Activated naive CD4-positive, alpha-beta T cell treated with anti-CD3 and anti-CD28 coated beads for 36 hours (primary cell): ENCODE results near the gene GLS. TPM values are rescaled to one million over a fixed set of nuclear protein-coding genes. Genes with fewer than 3 reads are reported as not detected.
A peak's percentile ranks its signal among the peaks of the same experiment; 100 is the strongest.

Source experiments
- CTCF ChIA-PET: fragments of 350-600 bp; sonication (Branson Sonifier 250); formaldehyde crosslinking; loops from one replicate; lab custom pipeline; 2021; ENCODE audit warnings: antibody characterized with exemption; lab: Charles Lee
- DNase-seq: peaks from one replicate; pipeline ENCODE4 v3.0.0-alpha.2; 2020
- H3K27ac Mint-ChIP-seq: one replicate; pipeline ENCODE4 v1.8.0; 2021; ENCODE audit warnings: mild to moderate bottlenecking, mixed read lengths
- H3K27me3 Mint-ChIP-seq: one replicate; pipeline ENCODE4 v1.8.0; 2021; ENCODE audit warnings: low read depth, mixed read lengths
- H3K36me3 Mint-ChIP-seq: one replicate; pipeline ENCODE4 v1.8.0; 2021; ENCODE audit warnings: low read depth, mixed read lengths
- H3K4me1 Mint-ChIP-seq: one replicate; pipeline ENCODE4 v1.8.0; 2021; ENCODE audit warnings: low read depth, mixed read lengths
- H3K4me3 Mint-ChIP-seq: one replicate; pipeline ENCODE4 v1.8.0; 2021; ENCODE audit warnings: mild to moderate bottlenecking, moderate library complexity, mixed read lengths
- H3K9me3 Mint-ChIP-seq: one replicate; pipeline ENCODE4 v1.8.0; 2021; ENCODE audit warnings: mixed read lengths
- intact Hi-C: fragments of 100-400 bp; cut with micrococcal nuclease; formaldehyde crosslinking; loops from one replicate; pipeline ENCODE4 v1.15.1; 2023
- total RNA-seq, 2 experiments: library from RNA; stranded (reverse); gene quantifications; one replicate each; pipeline ENCODE4 v1.2.3, GENCODE V29; 2021

GLS gene
- 100 to 1,000 TPM; 248 to 255 TPM for total RNA-seq

DNA sequence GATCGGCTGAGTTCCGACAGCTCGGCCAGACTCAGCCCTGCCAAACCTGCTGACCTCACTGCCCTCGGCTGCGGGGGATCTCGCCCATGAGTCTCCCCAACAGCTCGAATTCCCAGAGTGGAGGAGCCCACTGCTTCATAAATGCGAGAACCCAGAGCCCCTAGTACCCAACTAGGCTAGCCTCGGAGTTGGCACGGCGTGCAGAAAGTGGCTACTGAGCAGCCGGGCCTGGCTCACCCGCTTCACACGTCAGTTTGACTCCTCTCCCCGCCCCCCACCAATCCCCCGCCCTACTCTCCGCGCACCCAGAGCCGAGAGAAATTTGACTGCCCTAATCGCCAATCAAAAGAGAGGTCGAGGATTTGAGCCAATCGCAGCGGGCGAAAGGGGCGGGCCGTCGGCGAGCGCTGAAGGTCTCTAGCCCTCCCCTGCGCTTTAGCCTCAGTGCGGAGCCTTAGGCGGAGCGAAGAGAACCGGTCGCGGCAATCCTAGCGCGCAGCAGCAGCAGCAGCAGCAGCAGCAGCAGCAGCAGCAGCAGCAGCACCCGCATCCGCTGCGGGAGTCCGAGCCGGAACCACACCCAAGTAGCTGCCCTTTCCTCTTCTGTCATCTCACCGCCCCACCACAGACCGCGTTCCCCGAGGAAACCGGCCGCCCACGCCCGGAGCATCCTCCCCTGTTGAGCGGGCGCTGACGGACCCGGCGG is at the start of gene GLS:
TSS of gene GLS (plus strand) at position 444 of the 706 bp plus-strand sequence. CDS start 264 bp downstream, outside the sequence.
- peak; percentile 98 for DNase-seq
- CTCF ChIA-PET = interaction anchor here (0.9 to 3.9 kb wide), 2 partner anchors 28 to 30 kb away, joined by 3 to 24 read pairs; no protein-coding TSS in a partner anchor
- peaks cover 42% of the 10 kb centered on the region for H3K4me1 Mint-ChIP-seq
- H3K27me3 Mint-ChIP-seq = no peaks in the 10 kb centered on the region
- H3K36me3 Mint-ChIP-seq = peaks cover 33% of the 10 kb centered on the region
- no peaks in the 10 kb centered on the region for H3K9me3 Mint-ChIP-seq
- intact Hi-C loops = loop anchor here (1.0 to 5.0 kb wide), 8 partner anchors 30 to 1096 kb away; partner anchors contain the start of genes MFSD6, NEMP2, ORMDL1 and PMS1
- peak within 1 kb of the TSS; percentile 99 for H3K27ac Mint-ChIP-seq
- H3K4me3 Mint-ChIP-seq = peak within 1 kb of the TSS; percentile 96

DNA sequence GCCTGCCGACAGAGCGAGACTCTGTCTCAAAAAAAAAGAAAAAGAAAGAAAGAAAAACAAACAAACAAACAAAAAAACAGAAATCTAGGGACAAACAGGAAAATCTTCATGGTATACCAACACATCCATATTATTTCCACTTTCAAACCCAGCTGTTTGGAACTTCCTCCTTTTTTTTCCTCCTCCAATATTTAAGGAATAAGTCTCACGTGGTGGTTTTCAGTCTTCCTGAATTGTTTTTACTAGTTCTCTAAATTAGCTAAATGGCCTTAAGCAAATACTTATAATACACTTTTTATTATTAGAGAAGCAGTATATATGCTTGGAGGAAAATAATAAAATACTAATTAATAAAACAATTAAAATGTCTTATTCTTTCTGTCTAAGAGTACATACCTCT is 48.7 kb upstream of the GLS start:
- CTCF ChIA-PET = no interaction called here

DNA sequence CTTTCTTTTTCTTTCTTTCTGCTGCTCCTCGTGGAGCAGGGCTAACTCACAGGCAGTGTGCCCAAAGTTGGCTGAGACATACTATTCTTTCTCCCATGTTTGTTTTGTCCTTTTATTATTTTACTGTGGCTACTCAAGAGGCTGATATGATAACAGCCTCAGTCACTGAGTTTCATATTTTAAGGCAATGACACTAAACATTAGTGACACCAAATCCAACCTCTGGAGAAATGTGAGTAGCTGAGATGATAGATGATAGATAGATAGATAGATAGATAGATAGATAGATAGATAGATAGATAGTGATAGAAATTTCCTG is 45.8 kb upstream of the GLS start:
- DNase-seq = no peak
- no peak overlapping the region for H3K4me3 Mint-ChIP-seq
- CTCF ChIA-PET = interaction anchor here (1.0 kb wide), 1 partner anchor 16 kb away, joined by 3 read pairs; no protein-coding TSS in a partner anchor
- H3K4me1 Mint-ChIP-seq = peaks cover 15% of the 10 kb centered on the region
- peaks cover 1% of the 10 kb centered on the region for H3K36me3 Mint-ChIP-seq
- no peaks in the 10 kb centered on the region for H3K27me3 Mint-ChIP-seq
- intact Hi-C loops = no loop called here
- H3K27ac Mint-ChIP-seq = no peak overlapping the region
- no peaks in the 10 kb centered on the region for H3K9me3 Mint-ChIP-seq

More for the DNA sequence above, 48.7 kb upstream of the GLS start:
- H3K9me3 Mint-ChIP-seq = no peaks in the 10 kb centered on the region
- H3K27me3 Mint-ChIP-seq = no peaks in the 10 kb centered on the region
- no peak for DNase-seq
- no peaks in the 10 kb centered on the region for H3K4me1 Mint-ChIP-seq
- no peak overlapping the region for H3K4me3 Mint-ChIP-seq
- peaks cover 1% of the 10 kb centered on the region for H3K36me3 Mint-ChIP-seq
- H3K27ac Mint-ChIP-seq = no peak overlapping the region
- intact Hi-C loops = no loop called here

DNA sequence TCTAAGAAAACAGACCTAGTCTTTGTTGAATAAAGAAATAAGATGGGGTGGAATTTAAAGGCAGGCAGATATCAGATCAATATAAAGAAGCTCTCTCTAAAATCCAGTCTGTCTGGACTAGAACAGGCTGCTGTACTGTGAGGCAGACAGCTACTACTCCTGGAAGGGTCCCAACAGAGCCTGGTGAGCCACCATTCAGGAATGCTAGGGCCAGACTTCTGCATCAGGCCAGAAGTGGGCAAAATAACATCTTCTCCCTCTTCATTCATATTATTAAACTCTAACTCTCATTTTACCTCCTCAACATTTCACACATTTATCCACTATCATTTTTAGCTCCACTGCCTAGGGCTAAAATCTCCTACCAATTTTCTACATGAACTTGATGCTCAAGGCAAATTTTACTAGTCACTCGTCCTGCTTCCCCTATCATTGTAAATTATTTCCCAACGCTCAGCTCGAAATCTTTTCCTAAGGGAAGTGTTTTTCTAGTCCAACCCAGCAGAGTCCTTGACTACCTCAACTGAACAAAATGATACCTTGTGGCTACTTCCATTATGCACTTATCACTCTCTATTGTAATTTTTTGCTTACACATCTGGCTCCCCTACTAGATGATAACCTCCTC is 45.2 kb upstream of the GLS start:
- H3K27me3 Mint-ChIP-seq = no peaks in the 10 kb centered on the region
- H3K36me3 Mint-ChIP-seq = peaks cover 1% of the 10 kb centered on the region
- CTCF ChIA-PET = interaction anchor here (0.5 to 1.0 kb wide), 2 partner anchors 12 to 15 kb away, joined by 3 read pairs; no protein-coding TSS in a partner anchor
- no peaks in the 10 kb centered on the region for H3K9me3 Mint-ChIP-seq
- intact Hi-C loops = no loop called here
- H3K27ac Mint-ChIP-seq = no peak overlapping the region
- H3K4me3 Mint-ChIP-seq = no peak overlapping the region
- no peak for DNase-seq
- peaks cover 15% of the 10 kb centered on the region for H3K4me1 Mint-ChIP-seq

DNA sequence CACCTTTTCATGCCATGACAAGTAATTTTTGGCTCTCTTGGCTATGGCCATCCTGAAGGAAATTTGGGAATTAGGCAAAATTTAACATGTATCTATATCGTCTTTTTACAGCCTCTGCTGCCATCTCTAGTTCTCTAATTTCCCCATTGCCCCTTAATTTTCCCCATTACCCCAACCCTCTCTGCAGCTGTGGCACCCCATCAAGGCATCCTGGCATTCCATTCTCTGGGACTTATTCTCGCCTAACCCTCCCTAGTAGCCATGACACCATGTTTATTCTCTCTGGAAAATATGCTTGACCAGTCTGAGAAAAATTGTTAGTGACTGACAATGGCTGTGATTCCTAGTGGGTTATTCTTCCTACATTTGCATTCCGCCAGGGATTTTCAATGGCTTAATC is 43.9 kb upstream of the GLS start:
- Mint-ChIP-seq H3K4me1 (peaks cover 27% of the 10 kb centered on the region), H3K27me3 (no peaks in the 10 kb centered on the region), H3K36me3 (peaks cover 3% of the 10 kb centered on the region), H3K4me3 (no peak overlapping the region), H3K27ac (no peak overlapping the region), H3K9me3 (no peaks in the 10 kb centered on the region)
- intact Hi-C loops = no loop called here
- DNase-seq = no peak
- CTCF ChIA-PET = interaction anchor here (0.7 kb wide), 1 partner anchor 56 kb away, joined by 3 read pairs; no protein-coding TSS in a partner anchor

DNA sequence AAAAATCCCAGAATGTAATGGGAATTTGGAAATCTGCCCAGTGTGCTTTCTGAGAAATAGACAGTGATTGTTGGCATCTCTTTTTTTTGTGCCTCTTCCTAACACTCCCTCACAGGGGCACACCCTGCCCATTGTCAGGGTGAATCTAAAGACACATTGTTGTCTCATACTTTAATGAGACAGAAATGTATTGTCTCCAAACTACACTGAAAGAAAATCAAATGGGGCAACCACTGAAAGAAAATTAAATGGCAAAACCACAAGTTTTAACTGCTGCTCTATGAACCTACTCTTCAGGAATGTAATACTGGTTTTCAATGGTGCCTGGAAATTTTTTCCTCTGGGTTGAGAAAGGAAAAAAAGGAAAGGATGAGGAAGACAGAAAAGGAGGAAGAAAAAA is 43.2 kb upstream of the GLS start:
- intact Hi-C loops = no loop called here
- no peak for DNase-seq
- Mint-ChIP-seq H3K4me3 (no peak overlapping the region), H3K27ac (no peak overlapping the region), H3K36me3 (peaks cover 3% of the 10 kb centered on the region), H3K9me3 (no peaks in the 10 kb centered on the region), H3K27me3 (no peaks in the 10 kb centered on the region), H3K4me1 (peaks cover 33% of the 10 kb centered on the region)
- CTCF ChIA-PET = interaction anchor here (0.7 kb wide), 1 partner anchor 56 kb away, joined by 3 read pairs; no protein-coding TSS in a partner anchor

DNA sequence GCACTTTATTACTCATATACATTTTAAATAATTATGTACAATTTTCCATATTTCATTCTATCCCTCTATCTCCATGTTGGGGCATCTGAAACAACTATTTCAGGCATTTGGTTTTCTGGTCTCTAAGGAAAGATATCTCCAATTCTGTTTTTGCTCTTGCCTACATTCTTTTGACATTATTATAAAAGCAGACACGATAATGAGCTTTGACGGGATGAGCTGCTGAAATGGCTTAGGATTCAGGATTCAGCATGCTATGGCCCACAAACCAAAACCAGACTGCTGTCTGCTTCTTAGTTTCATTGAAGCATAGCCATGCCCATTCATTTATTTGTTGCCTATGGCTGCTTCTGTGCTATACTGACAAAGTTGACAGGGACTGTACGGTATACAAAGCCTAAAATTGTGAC is 42.7 kb upstream of the GLS start:
- no peaks in the 10 kb centered on the region for H3K27me3 Mint-ChIP-seq
- no peak for DNase-seq
- no peak overlapping the region for H3K27ac Mint-ChIP-seq
- H3K4me1 Mint-ChIP-seq = peaks cover 37% of the 10 kb centered on the region
- CTCF ChIA-PET = interaction anchor here (1.0 to 1.5 kb wide), 3 partner anchors 13 to 57 kb away, joined by 3 to 4 read pairs (median 3); no protein-coding TSS in a partner anchor
- peaks cover 3% of the 10 kb centered on the region for H3K36me3 Mint-ChIP-seq
- intact Hi-C loops = loop anchor here (2.0 kb wide), 1 partner anchor 15 kb away; no protein-coding TSS in a partner anchor
- H3K4me3 Mint-ChIP-seq = no peak overlapping the region
- H3K9me3 Mint-ChIP-seq = no peaks in the 10 kb centered on the region

DNA sequence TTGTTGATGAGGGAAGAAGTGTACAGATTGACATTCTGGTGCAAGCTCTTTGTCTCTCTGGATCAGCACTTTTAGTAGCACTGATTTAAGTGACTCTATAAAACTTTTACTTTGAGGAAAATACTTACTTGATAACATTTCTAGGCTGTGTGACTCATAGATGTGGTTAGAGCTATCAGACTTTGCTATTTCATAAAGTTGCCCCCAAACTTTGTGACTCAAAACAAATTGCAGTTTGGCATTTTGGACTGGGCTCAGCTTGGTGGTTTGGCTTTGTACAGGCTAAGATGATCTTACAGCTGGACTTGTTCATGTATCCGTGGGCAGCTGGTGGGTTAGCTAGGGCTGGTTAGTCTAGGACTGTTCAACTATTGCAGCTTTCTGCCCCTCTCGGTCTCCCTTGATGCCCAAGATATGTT is 42.1 kb upstream of the GLS start:
- Mint-ChIP-seq H3K4me3 (no peak overlapping the region), H3K9me3 (no peaks in the 10 kb centered on the region)

DNA sequence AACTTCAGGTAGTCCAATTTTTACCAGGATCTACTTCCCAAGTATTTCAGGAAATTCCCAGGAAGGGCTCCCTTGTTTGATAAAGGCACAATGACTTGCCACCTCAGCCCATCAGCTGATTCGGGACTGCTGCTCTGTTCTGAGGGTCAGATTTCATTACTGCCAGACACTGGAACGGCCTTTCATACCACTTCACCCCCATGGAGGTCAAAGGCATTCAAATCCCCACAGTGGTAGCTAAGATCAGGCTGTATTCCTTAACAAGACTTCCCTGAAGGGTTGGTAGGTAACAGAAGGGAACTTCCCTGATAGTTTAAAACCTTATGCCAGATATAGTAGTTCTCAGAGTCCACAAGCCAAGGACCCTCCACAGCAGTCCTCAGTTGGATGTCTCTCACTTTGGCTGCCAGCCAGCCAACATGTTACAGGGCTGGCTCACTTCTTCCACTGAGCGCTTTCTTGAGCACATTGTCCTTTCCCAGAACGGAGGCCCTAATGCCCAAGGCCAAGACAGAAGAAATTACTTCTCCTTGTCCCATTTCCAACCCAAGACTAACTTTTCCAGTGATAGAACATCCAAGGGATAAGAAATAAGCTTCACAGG is 40.0 kb upstream of the GLS start:
- Mint-ChIP-seq H3K4me1 (peaks cover 55% of the 10 kb centered on the region), H3K27ac (no peak overlapping the region), H3K4me3 (no peak overlapping the region), H3K36me3 (peaks cover 2% of the 10 kb centered on the region), H3K27me3 (no peaks in the 10 kb centered on the region), H3K9me3 (no peaks in the 10 kb centered on the region)
- intact Hi-C loops = loop anchor here (5.0 kb wide), 2 partner anchors 193 to 837 kb away; partner anchors contain the start of genes NAB1 and NABP1
- CTCF ChIA-PET = interaction anchor here (0.6 to 1.0 kb wide), 2 partner anchors 29 to 60 kb away, joined by 3 read pairs; no protein-coding TSS in a partner anchor
- DNase-seq = no peak

More for the DNA sequence above, 42.1 kb upstream of the GLS start:
- intact Hi-C loops = loop anchor here (2.0 kb wide), 1 partner anchor 16 kb away; no protein-coding TSS in a partner anchor
- Mint-ChIP-seq H3K27me3 (no peaks in the 10 kb centered on the region), H3K27ac (no peak overlapping the region), H3K4me1 (peaks cover 39% of the 10 kb centered on the region), H3K36me3 (peaks cover 3% of the 10 kb centered on the region)
- DNase-seq = no peak
- CTCF ChIA-PET = interaction anchor here (1.0 to 1.5 kb wide), 3 partner anchors 12 to 57 kb away, joined by 3 to 4 read pairs (median 3); no protein-coding TSS in a partner anchor

DNA sequence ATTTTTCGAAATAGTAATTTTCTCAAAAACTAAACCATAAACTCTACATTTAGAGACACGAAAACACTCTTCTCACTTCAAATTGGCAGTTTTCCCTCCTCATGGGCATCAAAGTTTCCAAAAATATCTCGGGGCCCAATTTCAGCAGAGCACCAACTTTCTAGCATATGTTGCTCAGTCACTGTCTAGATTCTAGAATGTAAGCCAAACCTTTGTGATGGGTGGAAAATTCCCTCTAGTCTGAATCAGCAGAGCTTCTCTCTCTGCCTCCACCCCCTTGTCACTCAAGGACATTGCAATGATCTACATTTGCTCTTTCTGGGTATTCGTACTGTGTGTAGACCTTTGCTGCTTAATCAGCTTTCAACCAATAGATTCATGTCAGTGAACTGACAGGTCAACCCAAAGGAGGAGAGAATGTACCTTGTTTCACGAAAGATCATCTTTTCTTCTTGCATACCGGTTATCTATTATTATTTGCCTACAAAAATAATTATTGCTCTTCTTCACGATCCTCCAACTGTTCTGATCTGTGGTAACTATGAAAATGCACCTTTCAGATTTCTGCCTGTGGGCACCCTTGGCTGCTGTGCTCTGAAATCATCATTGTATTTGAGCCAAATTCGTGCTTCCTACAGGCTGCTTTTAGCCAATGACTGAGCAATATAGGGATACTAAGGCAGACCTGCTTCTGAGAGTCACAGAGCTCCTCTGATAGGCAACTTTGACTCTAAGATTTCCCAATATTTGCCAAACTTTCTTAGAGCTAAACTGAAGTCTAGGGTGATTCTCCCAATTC is 38.7 kb upstream of the GLS start:
- Mint-ChIP-seq H3K4me3 (no peak overlapping the region), H3K9me3 (no peaks in the 10 kb centered on the region), H3K27ac (peak overlapping the region; percentile 54), H3K36me3 (peaks cover 2% of the 10 kb centered on the region), H3K4me1 (peaks cover 55% of the 10 kb centered on the region), H3K27me3 (no peaks in the 10 kb centered on the region)
- peak; percentile 39 for DNase-seq
- CTCF ChIA-PET = no interaction called here
- intact Hi-C loops = loop anchor here (5.0 kb wide), 2 partner anchors 195 to 835 kb away; partner anchors contain the start of genes NAB1 and NABP1

DNA sequence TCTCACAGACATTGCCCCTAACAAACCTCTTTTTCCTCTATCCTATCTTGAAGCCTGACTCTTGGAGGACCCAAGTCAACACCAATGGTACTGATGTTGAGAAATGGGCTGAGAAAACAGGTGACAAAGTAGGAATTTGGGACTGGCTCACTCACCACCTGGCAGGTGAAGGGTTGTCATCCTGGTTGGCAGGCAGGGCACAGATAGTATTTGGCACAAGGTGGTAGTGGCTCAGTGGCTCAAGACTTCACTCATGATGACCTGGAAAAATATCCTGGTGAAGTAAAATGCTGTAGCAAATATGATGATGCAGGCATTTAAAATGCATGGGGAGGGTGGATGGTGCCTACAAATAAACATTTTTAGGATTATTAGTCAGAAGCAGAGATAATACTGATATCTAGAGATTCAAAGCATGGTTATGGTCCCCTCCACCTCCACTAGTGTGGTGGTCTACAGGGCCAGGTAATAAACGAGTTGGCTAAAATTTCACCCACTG is 38.0 kb upstream of the GLS start:
- no peak for DNase-seq
- Mint-ChIP-seq H3K27ac (peak overlapping the region; percentile 25), H3K36me3 (peaks cover 2% of the 10 kb centered on the region), H3K9me3 (no peaks in the 10 kb centered on the region), H3K4me3 (no peak overlapping the region), H3K4me1 (peaks cover 53% of the 10 kb centered on the region), H3K27me3 (no peaks in the 10 kb centered on the region)
- CTCF ChIA-PET = no interaction called here
- intact Hi-C loops = loop anchor here (5.0 kb wide), 2 partner anchors 195 to 835 kb away; partner anchors contain the start of genes NAB1 and NABP1
